GM12878 (cell line): ENCODE measurements around the gene RNF38.
"Not testable (repeated sequence)": the region's sequence is repeated elsewhere in the genome, so short reads cannot be mapped to it uniquely, and the experiment has no call there.

Source experiments
- ATF2 ChIP-seq: IDR thresholded peaks from 2 replicates; pipeline ENCODE4 v1.6.1; 2012; ENCODE audit warnings: low read length, inconsistent platforms
- CTCF ChIP-seq, 3 experiments: IDR thresholded peaks in 2 of 3; conservative IDR thresholded peaks in 1 of 3; 2 replicates each; pipeline ENCODE4 v1.5.1; 2011; ENCODE audit warnings: low read depth in 3 of 3, low read length in 3 of 3, mild to moderate bottlenecking in 3 of 3, control low read depth in 2 of 3, moderate library complexity in 2 of 3, inconsistent platforms in 1 of 3, mixed read lengths in 1 of 3; ENCODE audit not compliant: control insufficient read depth in 2 of 3, insufficient read depth in 1 of 3; ENCODE audit errors: extremely low read depth in 1 of 3
- EZH2 ChIP-seq: IDR thresholded peaks from 2 replicates; pipeline ENCODE4 v1.6.1; 2012; ENCODE audit warnings: low read depth, mild to moderate bottlenecking, control low read depth, inconsistent platforms, low read length, borderline replicate concordance; ENCODE audit not compliant: control insufficient read depth
- HDAC6 ChIP-seq: fragments of 200-600 bp; sonication (generic); IDR thresholded peaks from one replicate; pipeline ENCODE4 v1.8.0; 2017; ENCODE audit warnings: antibody characterized with exemption; ENCODE audit not compliant: unreplicated experiment
- POLR2A ChIP-seq: IDR thresholded peaks from 2 replicates; pipeline ENCODE4 v1.6.1; 2011; ENCODE audit warnings: low read depth, mild to moderate bottlenecking, low read length
- POLR2AphosphoS2 ChIP-seq: IDR thresholded peaks from 2 replicates; pipeline ENCODE4 v1.6.1; 2011; ENCODE audit warnings: low read depth, mild to moderate bottlenecking, low read length, improper control_type of control experiment, moderate library complexity
- POLR2AphosphoS5 ChIP-seq: IDR thresholded peaks from 2 replicates; pipeline ENCODE4 v1.6.1; 2011; ENCODE audit warnings: mild to moderate bottlenecking, low read length, inconsistent platforms
- RFX5 ChIP-seq: IDR thresholded peaks from 2 replicates; pipeline ENCODE4 v1.6.1; 2011; ENCODE audit warnings: low read depth, low read length, improper control_type of control experiment
- SP1 ChIP-seq: IDR thresholded peaks from one replicate; pipeline ENCODE4 v1.6.1; 2011; ENCODE audit warnings: low read depth, low read length
- ZNF384 ChIP-seq: IDR thresholded peaks from 2 replicates; pipeline ENCODE4 v1.6.1; 2012; ENCODE audit warnings: low read depth, mild to moderate bottlenecking, low read length, improper control_type of control experiment, borderline replicate concordance

- not testable (repeated sequence) for TF ChIP-seq POLR2A; CTCF (IDR thresholded peaks at IDR 0.05 in 2 of 3, conservative IDR thresholded peaks at IDR 0.05 in 1 of 3; ENCODE audit: control insufficient read depth in 2 of 3, extremely low read depth in 1 of 3, insufficient read depth in 1 of 3, low read depth in 3 of 3, low read length in 3 of 3); HDAC6; POLR2AphosphoS2; POLR2AphosphoS5; ZNF384; ATF2; SP1; EZH2; RFX5
Measured at GRCh38 chr9:36304366-36304765, 95.7 kb downstream of the RNF38 start.
